Breast epithelium (tissue), 4 donors: ENCODE data around the gene MBP. TPM values are rescaled to one million over a fixed set of nuclear protein-coding genes. Genes with fewer than 3 reads are reported as not detected.

Experiments
- DNase-seq, 2 donors: peaks; one replicate each; pipeline ENCODE4 v3.0.0-alpha.2; 2019; ENCODE audit warnings: low spot score in 2 of 2
- H3K27ac ChIP-seq, 2 donors: fragments of 200-600 bp; sonication (generic) in 1 of 2; one replicate each; pipeline ENCODE4 v1.5.1; 2016 to 2019; ENCODE audit warnings: mild to moderate bottlenecking in 1 of 2
- H3K27me3 ChIP-seq, 2 donors: fragments of 200-600 bp; sonication (generic) in 1 of 2; one replicate each; pipeline versions ENCODE4 v1.5.1 to v1.6.0; 2017 to 2019; ENCODE audit warnings: control low read depth in 1 of 2, mild to moderate bottlenecking in 1 of 2
- H3K36me3 ChIP-seq: fragments of 200-600 bp; one replicate; pipeline ENCODE4 v1.5.1; 2019
- H3K4me1 ChIP-seq, 2 donors: fragments of 200-600 bp; sonication (generic); one replicate each; pipeline ENCODE4 v1.5.1; 2016 to 2019; ENCODE audit warnings: control low read depth in 1 of 2
- H3K4me3 ChIP-seq, 3 donors: fragments of 200-600 bp; sonication (generic); 1 replicate in 2 of 3; 2 replicates in 1 of 3; pipeline ENCODE4 v1.5.1; 2016 to 2019; ENCODE audit warnings: mild to moderate bottlenecking in 3 of 3, moderate library complexity in 2 of 3
- H3K9me3 ChIP-seq, 2 donors: fragments of 200-600 bp; sonication (generic) in 1 of 2; one replicate each; pipeline ENCODE4 v1.5.1; 2016 to 2019; ENCODE audit warnings: control low read depth in 1 of 2
- POLR2A ChIP-seq: fragments of 450-650 bp; IDR thresholded peaks from one replicate; pipeline ENCODE4 v1.6.1; 2016; ENCODE audit warnings: antibody characterized with exemption, mild to moderate bottlenecking, moderate library complexity
- POLR2AphosphoS5 ChIP-seq, 3 donors: sonication (generic); formaldehyde crosslinking; IDR thresholded peaks; one replicate each; pipeline ENCODE4 v1.6.1; 2017; ENCODE audit warnings: antibody characterized with exemption in 3 of 3
- intact Hi-C: fragments of 100-400 bp; cut with DNase I; formaldehyde crosslinking; loops from one replicate; pipeline ENCODE4 v1.15.1; 2023; ENCODE audit warnings: low total_unique reads
- total RNA-seq, 3 donors: library from RNA; depleted of rRNA; stranded (reverse); fragments of >200 nt; gene quantifications; one replicate each; pipeline ENCODE4 v1.1.0, GENCODE V29; 2016
- TF ChIP-seq, protein P1 (sequence below), 3 donors: fragments of 450-650 bp; IDR thresholded peaks; one replicate each; pipeline ENCODE4 v1.5.1; 2016 to 2017; ENCODE audit warnings: antibody characterized with exemption in 3 of 3, mild to moderate bottlenecking in 3 of 3, moderate library complexity in 3 of 3

The MBP gene
- 10 to 100 TPM; 27.2 to 46.2 (median 32.4) TPM for total RNA-seq

DNA sequence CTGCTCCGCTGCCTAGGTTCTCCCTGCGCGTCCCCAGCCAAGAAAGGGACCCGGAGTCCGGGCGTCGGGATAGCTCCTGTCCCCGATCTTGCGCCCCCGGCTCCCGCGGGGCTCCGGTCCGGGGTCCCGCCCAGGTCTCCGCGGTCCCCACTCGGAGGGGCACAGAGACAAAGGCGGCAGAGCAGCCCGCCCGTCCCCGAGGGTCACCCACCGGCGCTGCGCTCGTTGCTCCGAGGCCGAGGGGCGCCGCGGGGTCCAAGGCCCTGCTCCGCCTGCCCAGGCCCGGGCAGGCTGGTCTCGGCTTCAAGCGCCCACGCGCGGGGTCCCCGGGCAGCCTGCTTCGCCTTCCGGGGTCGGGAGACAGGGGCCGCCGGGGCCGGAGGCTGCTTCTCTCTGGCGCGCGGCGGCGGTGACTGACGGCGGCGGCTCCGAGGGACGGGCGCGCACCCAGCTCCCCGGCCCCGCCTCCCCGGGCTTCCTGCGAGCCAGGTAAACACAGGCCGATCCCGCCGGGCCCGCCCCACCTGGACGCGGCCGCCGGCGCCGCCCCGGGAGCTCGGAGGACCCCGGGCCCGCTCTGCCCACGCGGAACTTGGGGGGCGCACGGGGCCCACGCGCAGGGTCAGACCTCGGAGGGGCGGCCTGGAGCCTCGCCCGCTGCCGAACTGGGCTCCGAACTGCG lies at the start of gene MBP:
TSS of gene MBP (minus strand) at position 415 of the 682 bp plus-strand sequence. CDS start 27,522 bp downstream, outside the sequence.
- H3K4me1 ChIP-seq = peaks cover 0 to 4% of the 10 kb centered on the region in 2 donors
- intact Hi-C loops = loop anchor here (1.0 to 5.0 kb wide), 2 partner anchors 34 to 790 kb away; no protein-coding TSS in a partner anchor
- peak in 1 of 3 donors; percentile 76 for TF ChIP-seq POLR2AphosphoS5 (IDR thresholded peaks at IDR 0.05)
- TF ChIP-seq, protein P1, sequence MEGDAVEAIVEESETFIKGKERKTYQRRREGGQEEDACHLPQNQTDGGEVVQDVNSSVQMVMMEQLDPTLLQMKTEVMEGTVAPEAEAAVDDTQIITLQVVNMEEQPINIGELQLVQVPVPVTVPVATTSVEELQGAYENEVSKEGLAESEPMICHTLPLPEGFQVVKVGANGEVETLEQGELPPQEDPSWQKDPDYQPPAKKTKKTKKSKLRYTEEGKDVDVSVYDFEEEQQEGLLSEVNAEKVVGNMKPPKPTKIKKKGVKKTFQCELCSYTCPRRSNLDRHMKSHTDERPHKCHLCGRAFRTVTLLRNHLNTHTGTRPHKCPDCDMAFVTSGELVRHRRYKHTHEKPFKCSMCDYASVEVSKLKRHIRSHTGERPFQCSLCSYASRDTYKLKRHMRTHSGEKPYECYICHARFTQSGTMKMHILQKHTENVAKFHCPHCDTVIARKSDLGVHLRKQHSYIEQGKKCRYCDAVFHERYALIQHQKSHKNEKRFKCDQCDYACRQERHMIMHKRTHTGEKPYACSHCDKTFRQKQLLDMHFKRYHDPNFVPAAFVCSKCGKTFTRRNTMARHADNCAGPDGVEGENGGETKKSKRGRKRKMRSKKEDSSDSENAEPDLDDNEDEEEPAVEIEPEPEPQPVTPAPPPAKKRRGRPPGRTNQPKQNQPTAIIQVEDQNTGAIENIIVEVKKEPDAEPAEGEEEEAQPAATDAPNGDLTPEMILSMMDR (IDR thresholded peaks at IDR 0.05) = no peak
- no peak for TF ChIP-seq POLR2A
- peak within 1 kb of the TSS; percentile 96 for H3K27ac ChIP-seq
- no peaks in the 10 kb centered on the region for H3K36me3 ChIP-seq
- H3K27me3 ChIP-seq = no peaks in the 10 kb centered on the region
- H3K9me3 ChIP-seq = no peaks in the 10 kb centered on the region
- peak within 1 kb of the TSS; percentile 89 to 98 (median 93) for H3K4me3 ChIP-seq
- DNase-seq = peak; percentile 75

DNA sequence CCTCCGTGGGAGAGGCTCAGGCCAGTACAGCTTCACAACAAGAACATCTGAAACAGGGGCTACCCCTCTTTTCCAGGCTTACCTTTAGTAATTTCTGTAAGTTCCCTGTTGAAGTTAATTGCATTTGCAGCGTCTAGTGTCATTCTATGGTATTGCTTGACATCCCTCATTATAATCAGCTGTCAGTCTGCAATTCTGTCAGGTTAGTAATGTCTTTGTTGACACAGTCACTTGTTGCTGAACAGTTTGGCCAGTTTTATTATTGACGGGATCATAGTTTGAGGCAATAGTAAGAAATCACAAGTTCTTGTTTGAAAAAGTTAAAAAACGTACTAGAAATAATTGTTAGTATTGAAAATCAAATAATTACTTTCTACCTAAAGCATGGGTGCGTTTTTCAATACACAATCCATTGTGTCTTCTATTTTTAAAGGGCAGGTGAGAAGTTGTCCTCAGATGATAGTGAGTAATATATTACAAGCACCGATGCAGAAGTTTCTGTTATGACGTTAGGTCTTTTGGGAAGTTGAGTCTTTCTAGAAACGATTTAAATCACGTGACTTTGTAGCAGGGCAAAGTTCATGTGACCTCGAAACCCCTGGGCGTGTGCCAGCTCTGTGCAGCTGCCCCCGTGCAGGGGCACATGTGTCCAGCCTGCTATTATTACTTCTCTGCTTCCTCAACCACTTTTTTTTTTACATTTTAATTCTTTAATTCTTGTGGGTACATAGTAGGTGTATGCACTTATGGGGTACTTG lies 49.5 kb upstream of the MBP start:
- H3K27ac ChIP-seq = no peak overlapping the region
- H3K27me3 ChIP-seq = no peaks in the 10 kb centered on the region
- no peak for DNase-seq
- no peaks in the 10 kb centered on the region for H3K36me3 ChIP-seq
- H3K4me3 ChIP-seq = no peak overlapping the region
- TF ChIP-seq POLR2A (no peak), POLR2AphosphoS5 (IDR thresholded peaks at IDR 0.05) (no peak)
- TF ChIP-seq, protein P1 (IDR thresholded peaks at IDR 0.05) = no peak
- intact Hi-C loops = no loop called here
- no peaks in the 10 kb centered on the region for H3K4me1 ChIP-seq
- peaks cover 5 to 6% of the 10 kb centered on the region in 2 donors for H3K9me3 ChIP-seq

DNA sequence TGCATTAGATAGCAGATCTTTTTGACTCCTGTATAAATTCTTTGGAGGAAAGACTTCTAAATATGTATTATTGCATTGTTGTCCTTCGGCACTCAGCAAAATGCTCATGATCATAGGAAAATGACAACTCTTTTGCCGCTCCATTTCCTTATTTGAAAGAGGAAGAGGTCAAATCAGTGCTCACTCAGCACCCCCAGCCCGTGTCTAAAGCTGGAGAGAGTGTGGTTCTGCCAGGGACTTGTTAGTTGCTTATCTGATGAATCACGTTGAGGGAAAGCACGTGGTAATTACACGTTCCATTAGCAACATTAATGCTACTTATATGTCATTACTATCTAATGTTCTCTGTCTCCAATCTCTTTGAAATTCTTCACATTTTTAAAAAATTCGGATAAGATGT lies 46.0 kb upstream of the MBP start:
- no peak overlapping the region for H3K27ac ChIP-seq
- no peak overlapping the region for H3K4me3 ChIP-seq
- no peaks in the 10 kb centered on the region for H3K9me3 ChIP-seq
- no peak for DNase-seq
- no peaks in the 10 kb centered on the region for H3K36me3 ChIP-seq
- intact Hi-C loops = no loop called here
- no peaks in the 10 kb centered on the region for H3K4me1 ChIP-seq
- TF ChIP-seq POLR2AphosphoS5 (IDR thresholded peaks at IDR 0.05) (no peak), POLR2A (no peak)
- TF ChIP-seq, protein P1 (IDR thresholded peaks at IDR 0.05) = no peak
- H3K27me3 ChIP-seq = no peaks in the 10 kb centered on the region

DNA sequence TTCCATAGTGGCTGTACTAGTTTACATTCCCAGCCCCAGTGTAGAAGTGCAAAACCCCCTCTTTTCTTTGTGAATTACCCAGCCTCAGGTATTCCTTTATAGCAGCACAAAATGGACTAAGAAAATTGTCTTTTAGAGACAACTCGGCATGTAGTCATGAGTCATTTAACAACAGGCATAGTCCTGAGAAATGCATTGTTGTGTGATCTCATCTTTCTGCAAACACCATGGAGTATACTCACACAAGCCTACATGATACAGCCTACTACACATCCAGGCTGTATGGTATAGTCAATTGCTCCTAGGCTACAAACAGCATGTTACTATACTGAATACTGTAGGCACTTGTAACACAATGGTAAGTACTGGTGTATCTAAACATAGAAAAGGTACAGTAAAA lies 44.4 kb upstream of the MBP start:
- Histone ChIP-seq H3K4me1 (no peaks in the 10 kb centered on the region), H3K4me3 (no peak overlapping the region), H3K36me3 (no peaks in the 10 kb centered on the region), H3K9me3 (no peaks in the 10 kb centered on the region), H3K27me3 (no peaks in the 10 kb centered on the region), H3K27ac (no peak overlapping the region)
- DNase-seq = no peak
- intact Hi-C loops = no loop called here
- TF ChIP-seq, protein P1 (IDR thresholded peaks at IDR 0.05) = no peak
- TF ChIP-seq POLR2A (no peak), POLR2AphosphoS5 (IDR thresholded peaks at IDR 0.05) (no peak)
